ENCODE data around the gene APIP.

GRCh38 chr11:34936945-34937629, 20.9 kb upstream of the APIP start:
- TF ChIP-seq CTCF (IDR thresholded peaks at IDR 0.05; ENCODE audit: control extremely low read depth in 1 of 3, insufficient read depth in 1 of 3, low read depth in 1 of 3, low read length in 3 of 3) (no peak), MAX (IDR thresholded peaks at IDR 0.05) (no peak), SP1 (IDR thresholded peaks at IDR 0.05; ENCODE audit: low read depth, low read length) (no peak), RFX5 (IDR thresholded peaks at IDR 0.05; ENCODE audit: borderline replicate concordance, low read depth, low read length) (no peak), KDM5A (IDR thresholded peaks at IDR 0.05; ENCODE audit: low read length) (no peak), YY1 (IDR thresholded peaks at IDR 0.05; ENCODE audit: low read depth, low read length) (no peak), SAP30 (IDR thresholded peaks at IDR 0.05; ENCODE audit: insufficient read depth, insufficient replicate concordance, low read length) (no peak), POLR2AphosphoS5 (IDR thresholded peaks at IDR 0.05; ENCODE audit: low read depth, low read length) (no peak), BCL11A (IDR thresholded peaks at IDR 0.05; ENCODE audit: low read depth in 2 of 2, low read length in 2 of 2) (no peak), CREB1 (IDR thresholded peaks at IDR 0.05) (no peak), CHD1 (IDR thresholded peaks at IDR 0.05; ENCODE audit: low read depth, low read length) (no peak), RAD21 (IDR thresholded peaks at IDR 0.05 in 1 of 2, conservative IDR thresholded peaks at IDR 0.05 in 1 of 2; ENCODE audit: low read depth in 2 of 2, low read length in 2 of 2) (no peak)
